Activated CD8-positive, alpha-beta memory T cell treated with anti-CD3 and anti-CD28 coated beads, Interleukin-2, amount 50 U/mL, for 48 hours (primary cell): ENCODE results near the gene GRIA1.

Source experiments
- DNase-seq: peaks from one replicate; pipeline ENCODE4 v3.0.0-alpha.2; 2020

GRIA1 gene

DNA sequence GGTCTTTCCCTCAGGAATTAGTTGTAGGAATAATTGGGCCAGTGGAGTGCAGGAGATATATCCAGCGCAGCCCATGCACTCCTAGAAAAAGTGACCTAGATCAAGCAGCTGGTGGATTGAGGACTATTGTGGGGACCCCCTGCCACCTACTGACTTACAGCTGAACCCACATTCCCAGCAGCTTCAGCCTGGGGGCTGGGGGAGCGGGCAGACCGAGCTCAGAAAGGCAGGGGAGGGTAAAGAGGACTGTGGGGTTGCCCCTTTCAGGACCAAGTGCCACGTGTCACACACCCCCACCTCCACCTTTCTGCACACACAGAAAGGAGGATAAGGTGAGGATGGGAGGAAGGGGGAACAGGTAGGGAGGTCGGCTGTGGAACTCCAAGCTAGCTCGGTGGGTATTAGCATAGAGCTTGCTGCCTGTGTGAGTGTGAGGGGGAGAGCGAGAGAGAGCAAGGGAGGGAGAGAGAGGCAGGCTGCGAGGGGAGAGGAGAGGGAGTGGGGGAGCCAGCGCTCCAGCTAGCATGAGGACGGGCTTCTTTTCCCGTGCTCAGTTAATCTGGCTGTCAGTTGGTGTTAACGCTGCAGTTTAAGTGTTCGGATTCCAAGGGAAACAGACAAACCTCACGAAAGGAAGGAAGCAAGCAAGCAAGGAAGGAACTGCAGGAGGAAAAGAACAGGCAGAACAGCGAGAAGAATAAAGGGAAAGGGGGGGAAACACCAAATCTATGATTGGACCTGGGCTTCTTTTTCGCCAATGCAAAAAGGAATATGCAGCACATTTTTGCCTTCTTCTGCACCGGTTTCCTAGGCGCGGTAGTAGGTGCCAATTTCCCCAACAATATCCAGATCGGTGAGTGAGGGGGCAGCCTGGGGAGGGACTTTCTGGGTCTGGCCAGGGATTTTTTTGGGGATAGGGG is at the start of gene GRIA1:
Gene GRIA1 (plus strand): TSS at position 553 of the 920 bp plus-strand sequence.
- DNase-seq: no peak

GRCh38 chr5:153445875-153446579 is 44.4 kb upstream of the GRIA1 start:
- no peak for DNase-seq

DNA sequence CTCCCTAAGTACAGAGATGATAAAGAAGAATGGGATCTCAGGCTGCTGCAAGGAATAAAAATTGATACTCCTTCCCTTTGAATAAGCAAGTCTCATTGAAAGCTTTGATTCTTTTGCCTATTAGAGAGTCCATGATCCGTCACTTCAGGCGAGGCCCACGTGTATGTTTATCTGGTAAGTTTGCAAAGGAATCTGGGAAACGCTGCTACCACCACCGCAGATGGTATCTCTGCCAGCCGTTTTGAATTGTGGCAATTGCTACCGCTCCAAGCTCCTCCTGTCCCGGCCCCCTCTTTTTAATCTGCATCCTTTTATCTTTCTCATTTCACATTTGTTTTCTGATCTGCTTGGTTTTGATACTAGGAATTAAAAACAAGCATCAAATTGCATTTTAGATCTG is 42.9 kb upstream of the GRIA1 start:
- DNase-seq: no peak

DNA sequence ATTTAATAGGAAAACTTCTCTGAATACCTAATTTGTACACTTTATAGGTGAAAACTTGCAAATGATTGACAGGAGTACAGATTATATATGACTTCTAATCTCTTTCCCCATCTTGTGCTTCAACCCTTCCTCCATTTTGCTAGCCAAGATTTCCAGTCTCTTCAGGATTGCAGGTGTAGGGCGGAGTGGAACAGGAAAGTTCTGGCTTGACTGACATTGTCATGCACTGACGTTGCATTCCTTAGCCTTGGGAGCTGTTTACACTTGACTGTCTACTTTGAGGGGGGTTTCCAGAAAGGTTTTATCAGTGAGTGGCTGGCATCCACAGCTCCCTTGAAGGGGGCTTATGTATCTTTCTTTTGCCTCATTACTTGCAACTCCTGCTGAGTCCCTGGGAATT is 34.1 kb upstream of the GRIA1 start:
- no peak for DNase-seq

DNA sequence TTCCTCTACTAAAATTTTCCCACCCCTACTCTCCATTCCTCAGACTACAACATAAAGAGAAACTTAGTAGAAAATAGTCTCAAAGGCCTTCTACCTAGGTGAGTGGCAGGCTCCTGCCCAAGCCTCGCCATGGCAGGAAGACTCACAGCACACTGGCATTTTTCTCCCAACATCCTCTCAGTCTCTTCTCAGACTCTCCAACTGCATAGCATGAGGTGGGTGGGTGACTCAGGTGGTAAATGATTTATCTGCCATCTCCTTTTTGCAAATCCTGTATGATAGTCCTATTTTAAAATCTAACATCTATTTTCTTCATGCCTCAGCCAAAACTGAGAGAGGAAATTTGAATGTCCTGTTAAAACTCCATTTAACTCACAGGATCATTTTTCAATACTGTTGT is 33.5 kb upstream of the GRIA1 start:
- no peak for DNase-seq

DNA sequence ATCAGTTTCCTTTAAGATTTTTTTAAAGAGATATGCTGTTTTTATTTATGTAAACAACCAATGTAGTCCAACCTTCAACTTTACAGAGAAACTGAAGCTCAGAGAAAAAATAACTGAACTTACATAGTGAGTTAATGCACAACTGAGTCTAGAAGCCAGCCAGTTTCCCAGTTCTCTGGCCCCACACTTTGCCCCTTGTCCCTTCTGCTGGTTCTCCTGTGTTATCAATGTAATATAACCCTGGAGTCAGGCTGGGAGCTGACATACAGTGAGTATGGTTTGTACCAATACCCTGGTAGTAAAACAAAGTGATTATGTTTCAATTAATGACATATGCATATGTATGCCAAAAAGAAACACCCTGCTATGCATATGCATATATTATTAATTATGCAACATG is 32.2 kb upstream of the GRIA1 start:
- no peak for DNase-seq

DNA sequence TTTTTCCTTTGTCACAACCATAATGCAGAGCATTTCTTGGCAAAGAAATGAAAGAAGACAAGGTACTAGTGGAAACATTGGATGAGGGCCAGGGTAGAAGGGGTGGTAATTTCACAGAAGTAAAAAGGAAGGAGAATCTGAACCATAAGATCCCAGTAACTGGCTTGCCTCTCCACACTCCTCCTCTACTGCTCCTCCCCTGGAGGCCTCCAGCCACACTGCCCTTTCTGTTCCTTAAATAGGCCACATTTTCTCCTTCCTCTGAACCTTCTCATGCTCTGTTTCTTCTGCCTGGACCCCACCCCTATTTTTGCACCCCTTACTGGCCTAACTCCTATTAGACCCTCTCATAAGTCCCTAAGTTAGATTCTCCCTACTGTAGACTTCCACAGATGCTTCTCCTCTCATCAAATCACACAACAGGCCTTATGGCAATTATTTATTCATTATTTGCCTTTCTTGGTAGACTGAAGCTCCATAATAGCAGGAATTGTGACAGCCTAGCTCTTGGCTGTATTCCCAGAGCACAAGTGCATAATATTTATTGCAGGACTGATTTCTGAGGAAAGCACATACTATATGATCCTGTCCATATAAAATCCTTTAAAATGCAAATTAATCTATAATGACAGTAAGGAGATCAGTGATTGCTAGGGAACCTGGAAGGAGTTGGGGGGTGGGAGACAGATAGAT is 31.3 kb upstream of the GRIA1 start:
- DNase-seq: no peak

DNA sequence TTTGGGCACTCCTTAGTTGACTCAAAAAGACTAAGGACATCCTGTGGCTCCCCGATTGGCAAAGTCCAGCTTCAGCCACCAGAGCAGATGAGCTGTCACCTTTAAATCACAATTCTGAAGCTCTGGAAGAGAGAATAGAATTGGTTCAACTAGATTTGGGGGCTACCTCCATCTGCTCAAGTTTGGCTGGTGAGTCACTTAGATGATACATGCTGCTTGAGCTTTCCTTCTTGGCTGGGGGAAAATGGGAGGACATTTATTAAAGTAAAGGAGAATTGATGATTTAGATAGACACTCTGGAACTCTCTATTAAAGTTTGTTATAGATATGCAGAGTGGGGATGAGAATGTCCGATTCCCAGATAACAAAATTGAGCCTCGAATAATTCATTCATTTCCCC is 30.0 kb upstream of the GRIA1 start:
- DNase-seq: no peak

- DNase-seq: no peak
These were observed 29.1 kb upstream of the GRIA1 start for GRCh38 chr5:153461341-153461740.

DNA sequence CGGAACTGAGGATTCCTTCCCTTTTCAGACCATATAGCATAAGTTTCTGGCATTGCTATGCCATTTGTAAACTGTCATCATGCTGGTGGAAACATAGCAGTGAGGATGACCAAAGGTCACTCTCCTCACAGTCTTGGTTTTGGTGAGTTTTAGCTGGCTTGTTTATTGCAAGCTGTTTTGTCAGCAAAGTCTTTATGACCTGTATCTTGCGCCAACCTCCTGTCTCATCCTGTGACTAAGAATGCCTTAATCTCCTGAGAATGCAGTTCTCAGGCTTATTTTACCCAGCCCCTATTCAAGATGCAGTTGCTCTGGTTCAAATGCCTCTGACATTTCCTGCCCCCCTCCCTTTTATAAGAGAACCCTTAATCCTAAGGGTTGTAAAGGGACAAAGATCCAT is 26.7 kb upstream of the GRIA1 start:
- DNase-seq: no peak

DNA sequence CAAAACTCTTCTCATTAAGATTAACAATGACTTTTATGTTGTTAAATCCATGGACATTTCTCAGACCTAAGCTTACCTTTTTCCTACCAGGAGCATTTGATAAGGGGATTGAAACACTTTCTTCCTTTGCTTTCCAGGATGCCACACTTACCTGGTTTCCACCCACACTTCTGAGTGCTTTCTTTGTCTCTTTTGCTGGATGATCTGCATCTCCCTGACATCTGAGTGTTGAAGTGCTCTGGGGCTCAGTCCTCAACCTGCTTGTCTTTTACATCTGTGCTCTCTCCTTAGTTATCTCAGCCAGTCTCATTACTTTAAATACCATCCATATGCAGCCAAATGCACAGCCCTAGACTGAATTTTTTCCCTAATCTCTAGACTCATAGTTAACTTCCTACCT is 22.9 kb upstream of the GRIA1 start:
- no peak for DNase-seq

DNA sequence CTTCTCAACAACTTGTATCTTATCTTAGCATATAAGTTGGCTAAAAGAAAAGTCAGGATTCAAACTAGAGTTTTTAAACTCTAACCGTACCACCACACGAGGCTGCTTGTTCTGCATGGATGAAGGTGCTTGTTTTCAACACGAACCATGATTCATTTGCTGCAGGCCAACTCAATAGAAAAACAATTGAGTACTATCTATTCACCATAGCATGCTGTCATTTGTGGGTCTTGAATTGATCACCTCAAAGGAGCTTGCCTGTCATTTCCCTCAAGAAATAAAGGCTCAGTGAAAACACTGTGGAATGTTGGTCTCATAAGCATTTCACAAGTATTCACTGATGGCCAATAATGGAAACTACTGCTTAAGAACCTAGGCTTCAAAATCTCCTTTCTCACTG is 21.0 kb upstream of the GRIA1 start:
- DNase-seq: no peak

GRCh38 chr5:153470736-153471135 is 19.7 kb upstream of the GRIA1 start:
- DNase-seq: no peak

GRCh38 chr5:153476767-153477166 is 13.7 kb upstream of the GRIA1 start:
- no peak for DNase-seq

- DNase-seq: no peak
These were observed 10.1 kb upstream of the GRIA1 start for GRCh38 chr5:153480401-153480800.

DNA sequence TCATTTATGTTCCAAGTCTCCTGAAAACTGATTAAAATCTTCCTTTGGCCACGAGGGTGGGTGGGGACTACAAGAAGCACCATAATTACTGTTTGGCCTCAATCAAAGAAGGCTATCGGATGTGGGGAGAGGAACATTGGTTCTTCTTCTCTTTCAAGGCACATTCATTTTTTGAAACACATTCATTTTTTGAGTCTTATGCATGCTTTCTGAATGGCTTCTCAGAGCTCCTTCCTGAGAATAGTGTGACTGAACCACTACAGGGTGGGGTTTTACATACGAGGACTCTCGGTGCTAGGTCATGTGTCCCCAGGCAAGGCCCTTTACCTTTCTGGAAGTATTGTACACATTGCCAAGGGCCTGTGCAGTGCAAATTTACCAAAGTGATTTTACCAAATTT is 7.0 kb upstream of the GRIA1 start:
- DNase-seq: no peak

- no peak for DNase-seq
These were observed 4.8 kb upstream of the GRIA1 start for GRCh38 chr5:153485641-153486040.

DNA sequence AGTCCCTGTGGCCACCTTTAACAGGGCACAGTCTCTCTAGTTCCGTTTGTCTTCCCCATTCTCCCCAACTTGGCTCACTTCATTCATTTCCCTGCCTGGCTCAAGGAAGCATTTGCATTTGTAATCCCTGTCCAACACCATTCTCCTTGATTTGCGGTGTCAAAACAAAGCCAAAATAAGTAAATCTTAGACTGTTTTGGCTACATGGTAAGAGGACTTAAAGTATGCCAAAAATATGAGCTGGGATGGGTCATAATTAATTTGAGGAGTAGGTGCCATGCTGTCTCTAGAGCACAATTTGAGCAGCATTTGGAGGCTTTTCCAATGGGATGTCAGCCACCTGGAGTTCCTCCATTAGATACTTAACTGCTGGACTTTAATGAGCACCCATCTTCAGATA is 3.7 kb upstream of the GRIA1 start:
- DNase-seq: no peak

GRCh38 chr5:153489611-153490010 is 859 bp upstream of the GRIA1 start:
- no peak for DNase-seq

GRCh38 chr5:153491038-153491744 is 721 bp downstream of the GRIA1 start:
- DNase-seq: no peak

DNA sequence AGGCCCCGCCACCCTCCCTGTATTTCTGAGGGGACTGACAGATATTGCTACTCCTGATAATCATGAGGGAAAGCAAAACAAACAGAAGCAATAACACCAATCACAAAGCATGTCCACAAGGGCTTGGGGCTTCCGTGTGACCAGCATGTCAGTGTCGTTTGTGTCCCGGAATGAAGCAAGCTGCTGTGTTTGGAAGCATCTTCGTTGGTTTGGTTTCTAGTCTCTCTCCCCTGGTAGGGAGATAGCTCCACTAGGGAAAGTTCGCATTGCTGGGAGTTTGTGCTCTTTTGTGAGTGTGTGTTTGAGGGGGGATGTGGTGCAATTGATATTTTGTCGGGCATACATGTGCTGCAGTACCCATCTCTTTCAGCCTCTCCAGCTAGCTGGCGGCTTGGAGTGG is 1.4 kb downstream of the GRIA1 start:
- DNase-seq: no peak

GRCh38 chr5:153496835-153497234 is 6.4 kb downstream of the GRIA1 start:
- DNase-seq: no peak

DNA sequence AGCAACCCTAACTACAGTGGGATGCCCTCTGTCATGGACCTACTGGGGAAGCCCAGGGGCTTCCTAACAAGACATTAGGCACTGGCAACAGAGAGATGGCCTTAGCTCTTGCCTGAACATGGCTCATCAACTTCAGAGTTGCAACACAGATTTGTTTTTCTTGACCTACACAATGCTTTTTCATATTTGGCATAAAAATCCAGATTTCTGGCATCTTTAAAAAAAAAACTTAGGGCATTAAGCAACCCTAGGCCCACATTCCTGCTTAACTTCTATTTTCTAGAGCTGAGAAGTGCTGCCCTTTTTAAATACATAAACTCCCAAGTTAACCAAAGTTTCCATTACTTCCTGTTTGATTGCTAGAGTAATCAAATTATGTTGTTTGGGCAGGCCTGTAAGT is 8.0 kb downstream of the GRIA1 start:
- no peak for DNase-seq
